Stomach smooth muscle (tissue), 2 donors: ENCODE measurements around the gene ELAC2.

Source experiments
- H3K27ac ChIP-seq: one replicate; pipeline ENCODE4 v1.7.0; 2013; ENCODE audit warnings: mild to moderate bottlenecking, low read length, inconsistent platforms
- H3K27me3 ChIP-seq, 2 donors: one replicate each; pipeline ENCODE4 v1.7.0; 2013; ENCODE audit warnings: low read length in 2 of 2; ENCODE audit not compliant: insufficient read depth in 2 of 2, control insufficient read depth in 1 of 2
- H3K36me3 ChIP-seq, 2 donors: one replicate each; pipeline ENCODE4 v1.7.0; 2013; ENCODE audit warnings: low read length in 2 of 2; ENCODE audit not compliant: control insufficient read depth in 2 of 2, insufficient read depth in 2 of 2
- H3K4me1 ChIP-seq: one replicate; pipeline ENCODE4 v1.7.0; 2013; ENCODE audit warnings: low read length; ENCODE audit not compliant: control insufficient read depth, insufficient read depth
- H3K4me3 ChIP-seq, 2 donors: one replicate each; pipeline ENCODE4 v1.7.0; 2013; ENCODE audit warnings: low read length in 2 of 2
- H3K9ac ChIP-seq, 2 donors: one replicate each; pipeline ENCODE4 v1.7.0; 2013; ENCODE audit warnings: low read length in 2 of 2, mild to moderate bottlenecking in 1 of 2
- H3K9me3 ChIP-seq, 2 donors: one replicate each; pipeline ENCODE4 v1.7.0; 2013; ENCODE audit warnings: low read length in 2 of 2; ENCODE audit not compliant: control insufficient read depth in 2 of 2
- donor health status: healthy.
- donor health status: Pancreatic carcinoma.

ELAC2 gene

GRCh38 chr17:13024016-13024415 is 6.2 kb upstream of the ELAC2 start:
- no peaks in the 10 kb centered on the region for H3K36me3 ChIP-seq
- H3K9ac ChIP-seq, result no peak overlapping the region
- peaks cover 6% of the 10 kb centered on the region for H3K4me1 ChIP-seq
- H3K4me3 ChIP-seq, result no peak overlapping the region
- peaks cover 0 to 2% of the 10 kb centered on the region in 2 donors for H3K27me3 ChIP-seq
- H3K27ac ChIP-seq, result no peak overlapping the region
- H3K9me3 ChIP-seq, result no peaks in the 10 kb centered on the region

- Histone ChIP-seq H3K27me3 (no peaks in the 10 kb centered on the region), H3K4me3 (peak overlapping the region; percentile 86 to 93), H3K4me1 (peaks cover 12% of the 10 kb centered on the region), H3K9ac (peak overlapping the region; percentile 73 to 84), H3K36me3 (peaks cover 25 to 37% of the 10 kb centered on the region in 2 donors), H3K27ac (peak overlapping the region; percentile 64), H3K9me3 (no peaks in the 10 kb centered on the region)
These were observed 759 bp downstream of the ELAC2 start for GRCh38 chr17:13016881-13017654.

DNA sequence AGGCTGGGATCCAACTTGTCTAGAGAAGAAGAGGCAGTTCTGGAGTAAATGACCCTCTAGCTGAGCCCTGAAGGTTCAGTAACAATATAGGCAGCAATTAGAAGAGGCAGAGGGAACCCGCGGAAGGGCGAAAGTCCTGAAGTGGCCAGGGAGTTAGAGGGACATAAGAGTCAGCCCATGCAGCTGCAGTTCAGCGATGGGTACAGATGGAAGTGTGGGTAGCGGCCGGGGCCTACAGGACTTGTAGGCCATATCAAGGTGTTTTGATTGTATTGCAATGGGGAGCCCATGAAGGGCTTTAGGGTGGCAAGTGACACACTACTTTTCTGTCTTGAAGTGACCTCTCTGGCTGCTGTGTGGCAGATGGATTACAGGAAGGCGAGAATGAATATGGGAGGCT is 3.0 kb downstream of the ELAC2 start:
- Histone ChIP-seq H3K36me3 (peaks cover 44 to 54% of the 10 kb centered on the region in 2 donors), H3K27me3 (no peaks in the 10 kb centered on the region), H3K4me3 (no peak overlapping the region), H3K9me3 (no peaks in the 10 kb centered on the region), H3K9ac (no peak overlapping the region), H3K4me1 (peaks cover 12% of the 10 kb centered on the region), H3K27ac (no peak overlapping the region)

- H3K36me3 ChIP-seq, result peaks cover 48 to 57% of the 10 kb centered on the region in 2 donors
These were observed 6.9 kb downstream of the ELAC2 start for GRCh38 chr17:13010959-13011358.

DNA sequence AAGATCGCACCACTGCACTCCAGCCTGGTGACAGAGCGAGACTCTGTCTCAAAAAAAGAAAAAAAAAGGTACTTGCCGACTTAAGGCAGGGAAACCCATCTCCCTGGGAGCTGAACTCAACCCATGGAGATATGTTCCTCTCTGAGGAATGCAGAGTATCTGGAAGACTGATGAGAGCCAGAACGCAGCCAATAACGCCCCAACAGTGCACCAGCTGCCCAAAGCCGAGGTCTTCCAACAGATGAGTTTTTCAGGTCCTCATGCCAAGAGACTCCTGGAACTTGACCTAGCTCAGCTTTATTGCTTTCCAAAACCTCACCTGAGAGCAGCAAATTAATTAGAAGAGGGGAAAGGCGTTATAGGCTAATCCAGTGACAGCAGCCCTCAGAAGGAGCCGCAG is 9.4 kb downstream of the ELAC2 start:
- H3K4me3 ChIP-seq, result no peak overlapping the region
- no peak overlapping the region for H3K9ac ChIP-seq
- H3K9me3 ChIP-seq, result no peaks in the 10 kb centered on the region
- H3K4me1 ChIP-seq, result no peaks in the 10 kb centered on the region
- no peaks in the 10 kb centered on the region for H3K27me3 ChIP-seq
- peaks cover 58 to 61% of the 10 kb centered on the region in 2 donors for H3K36me3 ChIP-seq
- H3K27ac ChIP-seq, result no peak overlapping the region

More at GRCh38 chr17:13010959-13011358, 6.9 kb downstream of the ELAC2 start:
- no peak overlapping the region for H3K9ac ChIP-seq
- H3K9me3 ChIP-seq, result no peaks in the 10 kb centered on the region
- H3K27me3 ChIP-seq, result no peaks in the 10 kb centered on the region
- no peak overlapping the region for H3K27ac ChIP-seq
- H3K4me3 ChIP-seq, result no peak overlapping the region
- no peaks in the 10 kb centered on the region for H3K4me1 ChIP-seq

GRCh38 chr17:13005530-13005929 is 12.3 kb downstream of the ELAC2 start:
- no peak overlapping the region for H3K27ac ChIP-seq
- peaks cover 4% of the 10 kb centered on the region for H3K4me1 ChIP-seq
- H3K27me3 ChIP-seq, result no peaks in the 10 kb centered on the region
- H3K9me3 ChIP-seq, result no peaks in the 10 kb centered on the region
- H3K36me3 ChIP-seq, result peaks cover 46 to 49% of the 10 kb centered on the region in 2 donors
- H3K9ac ChIP-seq, result no peak overlapping the region
- H3K4me3 ChIP-seq, result no peak overlapping the region

- peaks cover 4% of the 10 kb centered on the region for H3K4me1 ChIP-seq
- H3K27ac ChIP-seq, result no peak overlapping the region
- no peak overlapping the region for H3K4me3 ChIP-seq
- H3K27me3 ChIP-seq, result no peaks in the 10 kb centered on the region
- H3K9me3 ChIP-seq, result no peaks in the 10 kb centered on the region
- peaks cover 47 to 53% of the 10 kb centered on the region in 2 donors for H3K36me3 ChIP-seq
- no peak overlapping the region for H3K9ac ChIP-seq
These were observed 13.5 kb downstream of the ELAC2 start for GRCh38 chr17:13004336-13004735.

- no peaks in the 10 kb centered on the region for H3K9me3 ChIP-seq
- peaks cover 51 to 56% of the 10 kb centered on the region in 2 donors for H3K36me3 ChIP-seq
- no peak overlapping the region for H3K27ac ChIP-seq
- H3K9ac ChIP-seq, result no peak overlapping the region
- peaks cover 4% of the 10 kb centered on the region for H3K4me1 ChIP-seq
- H3K27me3 ChIP-seq, result no peaks in the 10 kb centered on the region
- no peak overlapping the region for H3K4me3 ChIP-seq
These were observed 13.9 kb downstream of the ELAC2 start for GRCh38 chr17:13003927-13004326.

DNA sequence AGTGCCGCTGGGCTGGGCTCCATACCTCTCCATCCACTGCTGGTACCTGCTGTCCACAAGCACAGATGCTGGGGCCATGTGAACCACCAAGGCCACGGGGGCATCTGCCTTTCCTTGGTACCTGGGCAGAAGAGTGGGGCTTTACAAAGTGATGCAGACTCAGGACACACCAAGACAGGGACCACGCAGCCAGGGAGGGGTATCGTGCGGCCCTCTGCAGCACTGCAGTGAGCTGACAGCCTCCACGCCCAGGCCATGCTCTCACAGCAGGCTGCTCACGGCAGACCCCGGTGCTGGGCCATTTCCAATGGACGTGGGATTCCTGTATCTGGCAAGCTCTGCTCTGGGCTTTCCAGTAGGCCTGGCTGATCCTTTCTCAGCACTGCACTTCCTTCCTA is 14.4 kb downstream of the ELAC2 start:
- no peak overlapping the region for H3K9ac ChIP-seq
- no peaks in the 10 kb centered on the region for H3K9me3 ChIP-seq
- peaks cover 55 to 58% of the 10 kb centered on the region in 2 donors for H3K36me3 ChIP-seq
- H3K4me1 ChIP-seq, result peaks cover 4% of the 10 kb centered on the region
- no peak overlapping the region for H3K4me3 ChIP-seq
- H3K27me3 ChIP-seq, result no peaks in the 10 kb centered on the region
- no peak overlapping the region for H3K27ac ChIP-seq

GRCh38 chr17:13002761-13003453 is 14.9 kb downstream of the ELAC2 start:
- Histone ChIP-seq H3K27me3 (no peaks in the 10 kb centered on the region), H3K27ac (no peak overlapping the region), H3K9ac (no peak overlapping the region), H3K4me1 (peaks cover 4% of the 10 kb centered on the region), H3K4me3 (no peak overlapping the region), H3K9me3 (no peaks in the 10 kb centered on the region), H3K36me3 (peaks cover 61 to 62% of the 10 kb centered on the region in 2 donors)
